GM10248 (cell line): ENCODE data around the gene MYRF.

ENCODE experiments used
- CTCF ChIA-PET: fragments of 300-600 bp; sonication (Branson Sonifier 250); formaldehyde crosslinking; extraction: SDS; loops from one replicate; lab custom pipeline; 2021; ENCODE audit warnings: antibody characterized with exemption; lab: Yijun Ruan, JAX
- POLR2A ChIA-PET: fragments of 350-650 bp; sonication (Branson Sonifier 250); formaldehyde crosslinking; extraction: SDS; loops from one replicate; lab custom pipeline; 2020; ENCODE audit warnings: antibody characterized with exemption; lab: Yijun Ruan, JAX
- DNase-seq: peaks from one replicate; pipeline ENCODE4 v3.0.0; 2012; ENCODE audit errors: extremely low spot score
- TF ChIP-seq, protein P1 (sequence below): IDR thresholded peaks from 2 replicates; pipeline ENCODE4 v1.5.1; 2012; ENCODE audit warnings: mild to moderate bottlenecking, low read depth; ENCODE audit errors: extremely low read depth, missing control alignments, control extremely low read depth

The MYRF gene

DNA sequence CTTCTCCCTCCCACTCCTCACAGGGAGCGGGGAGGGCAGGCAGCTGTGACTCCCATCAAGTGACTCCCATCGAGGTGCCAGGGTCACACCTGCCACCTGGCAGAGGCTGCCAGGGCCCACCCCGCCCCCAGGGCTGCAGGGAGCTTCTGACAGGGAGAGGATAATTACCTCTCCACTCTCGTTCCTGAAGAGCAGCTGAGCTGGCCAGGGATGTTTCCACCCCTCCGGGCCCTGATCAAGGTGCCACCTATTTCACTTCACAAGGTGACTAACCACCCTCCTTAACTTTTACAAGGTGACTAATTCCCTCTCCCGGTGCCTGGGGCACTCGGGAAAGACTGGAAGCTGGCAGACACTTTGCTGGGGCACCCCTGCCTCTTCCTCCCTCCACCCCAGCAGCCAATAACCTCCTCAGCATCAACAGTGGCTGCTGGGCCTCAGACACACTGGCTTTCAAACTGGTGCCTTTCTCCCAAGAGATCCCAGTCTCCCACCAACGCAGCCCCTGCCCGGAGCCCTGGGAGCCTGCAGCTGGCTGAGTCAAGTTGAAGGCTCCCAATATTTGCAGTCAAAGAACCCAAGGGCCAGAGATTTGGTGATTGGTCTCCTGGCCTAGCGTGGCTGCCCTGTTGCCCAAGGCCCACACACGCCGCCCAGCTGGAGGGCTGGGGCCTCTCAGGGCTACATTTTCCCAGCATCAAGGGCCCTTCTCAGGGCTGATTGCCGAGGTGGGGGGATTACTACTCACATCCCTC, 22.0 kb upstream of the MYRF start:
- no peak for DNase-seq
- TF ChIP-seq, protein P1, sequence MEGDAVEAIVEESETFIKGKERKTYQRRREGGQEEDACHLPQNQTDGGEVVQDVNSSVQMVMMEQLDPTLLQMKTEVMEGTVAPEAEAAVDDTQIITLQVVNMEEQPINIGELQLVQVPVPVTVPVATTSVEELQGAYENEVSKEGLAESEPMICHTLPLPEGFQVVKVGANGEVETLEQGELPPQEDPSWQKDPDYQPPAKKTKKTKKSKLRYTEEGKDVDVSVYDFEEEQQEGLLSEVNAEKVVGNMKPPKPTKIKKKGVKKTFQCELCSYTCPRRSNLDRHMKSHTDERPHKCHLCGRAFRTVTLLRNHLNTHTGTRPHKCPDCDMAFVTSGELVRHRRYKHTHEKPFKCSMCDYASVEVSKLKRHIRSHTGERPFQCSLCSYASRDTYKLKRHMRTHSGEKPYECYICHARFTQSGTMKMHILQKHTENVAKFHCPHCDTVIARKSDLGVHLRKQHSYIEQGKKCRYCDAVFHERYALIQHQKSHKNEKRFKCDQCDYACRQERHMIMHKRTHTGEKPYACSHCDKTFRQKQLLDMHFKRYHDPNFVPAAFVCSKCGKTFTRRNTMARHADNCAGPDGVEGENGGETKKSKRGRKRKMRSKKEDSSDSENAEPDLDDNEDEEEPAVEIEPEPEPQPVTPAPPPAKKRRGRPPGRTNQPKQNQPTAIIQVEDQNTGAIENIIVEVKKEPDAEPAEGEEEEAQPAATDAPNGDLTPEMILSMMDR: no peak
- POLR2A ChIA-PET: no interaction called here
- CTCF ChIA-PET: interaction anchor here (1.4 kb wide), 1 partner anchor 9 kb away, joined by 6 read pairs; no protein-coding TSS in a partner anchor

DNA sequence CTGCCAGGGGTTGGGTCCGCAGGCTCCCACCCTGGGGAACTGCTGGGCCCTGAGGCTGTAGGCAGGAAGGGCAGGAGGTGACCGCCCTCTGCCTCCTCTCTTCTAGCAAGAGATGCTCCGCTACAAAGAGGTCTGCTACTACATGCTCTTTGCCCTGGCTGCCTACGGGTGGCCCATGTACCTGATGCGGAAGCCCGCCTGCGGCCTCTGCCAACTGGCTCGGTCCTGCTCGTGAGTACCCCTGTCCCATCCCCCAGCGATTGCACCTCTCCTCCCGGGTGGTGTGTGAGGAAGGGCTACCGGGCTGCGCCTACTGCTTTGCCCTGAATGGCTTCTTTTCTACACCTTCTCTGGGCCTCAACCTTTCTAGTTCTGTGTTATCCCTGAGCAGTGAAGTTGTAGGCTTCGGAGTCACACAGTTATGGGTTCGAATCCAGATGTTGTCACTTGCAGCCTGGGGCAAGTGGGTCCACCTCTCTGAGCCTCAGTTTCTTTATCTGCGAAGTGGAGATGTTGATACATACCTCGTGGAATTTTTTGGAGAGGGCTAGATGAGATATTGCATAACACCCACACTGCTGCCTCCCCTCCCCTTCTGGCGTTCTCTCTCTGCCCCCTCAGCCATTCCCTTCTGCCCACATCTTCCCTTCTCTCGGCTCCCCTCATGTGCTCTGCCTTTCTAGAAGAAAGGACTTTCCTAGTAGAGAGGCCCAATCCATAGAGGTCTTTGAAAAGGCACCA, 21.1 kb upstream of the MYRF start:
- POLR2A ChIA-PET: no interaction called here
- CTCF ChIA-PET: interaction anchor here (0.8 to 3.3 kb wide), 2 partner anchors 10 to 16 kb away, joined by 3 to 56 read pairs; no protein-coding TSS in a partner anchor
- no peak for DNase-seq
- TF ChIP-seq, protein P1: no peak

DNA sequence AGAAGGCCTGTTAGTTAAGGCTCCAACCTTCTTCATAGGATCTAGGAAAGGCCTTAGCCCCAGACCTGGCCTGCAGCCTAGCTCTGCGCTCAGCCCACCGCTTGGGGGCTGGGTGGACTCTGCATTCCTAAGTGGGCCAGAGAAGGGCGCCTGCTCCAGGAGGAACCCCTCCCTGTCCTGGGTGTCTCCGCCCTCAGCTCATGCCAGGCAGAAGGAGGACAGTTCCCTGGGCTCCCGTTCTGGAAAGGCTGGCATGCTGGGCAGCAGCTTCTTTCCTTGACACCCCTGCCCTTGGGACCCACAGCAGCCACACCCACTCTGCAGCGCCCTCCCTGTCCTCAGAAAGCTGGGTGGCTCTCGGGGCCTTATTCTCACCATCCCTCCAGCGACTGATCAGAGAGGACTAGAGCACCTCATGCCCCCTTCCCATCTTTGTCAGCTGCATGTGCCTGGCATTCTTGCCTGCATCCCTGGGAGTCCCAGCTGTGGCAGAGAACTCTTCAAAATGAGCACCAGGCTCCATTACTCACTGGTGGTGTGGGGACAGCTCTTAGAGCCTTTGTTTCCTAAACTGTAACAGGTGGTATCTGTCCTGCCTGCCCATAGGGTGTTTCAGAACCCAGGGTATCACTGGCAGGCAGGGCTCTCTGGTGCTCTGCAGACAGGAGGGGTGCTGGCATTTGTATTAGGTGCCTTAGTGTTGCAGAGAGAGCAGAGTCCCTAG, 20.3 kb upstream of the MYRF start:
- TF ChIP-seq, protein P1: no peak
- ChIA-PET POLR2A (no interaction called here), CTCF (interaction anchor here (0.8 to 3.7 kb wide), 9 partner anchors 10 to 286 kb away, joined by 3 to 56 read pairs (median 13); no protein-coding TSS in a partner anchor)
- DNase-seq: no peak

DNA sequence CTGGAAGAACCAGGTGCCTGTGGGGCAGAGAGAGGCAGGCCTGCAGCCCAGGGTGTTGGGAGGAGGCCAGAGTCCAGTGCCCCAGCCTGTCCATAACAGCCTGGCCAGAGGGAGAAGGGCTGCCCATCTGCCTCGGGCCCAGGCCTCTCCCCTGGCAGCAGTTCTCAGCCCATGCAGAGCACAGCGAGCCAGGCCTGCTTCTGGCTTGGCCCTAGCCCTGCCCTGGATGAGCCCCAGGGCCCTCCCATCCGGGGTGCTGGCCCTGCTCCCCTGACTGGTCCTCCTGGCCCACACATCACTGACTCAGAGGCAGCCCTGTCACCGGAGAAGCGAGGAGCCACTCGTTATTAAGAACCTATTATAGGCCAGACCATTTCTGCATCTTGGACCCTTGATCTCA, 19.7 kb upstream of the MYRF start:
- no peak for DNase-seq
- TF ChIP-seq, protein P1: no peak
- POLR2A ChIA-PET: no interaction called here
- CTCF ChIA-PET: interaction anchor here (0.7 to 3.7 kb wide), 32 partner anchors 9 to 287 kb away, joined by 3 to 56 read pairs (median 5); partner anchors contain the start of gene MYRF

DNA sequence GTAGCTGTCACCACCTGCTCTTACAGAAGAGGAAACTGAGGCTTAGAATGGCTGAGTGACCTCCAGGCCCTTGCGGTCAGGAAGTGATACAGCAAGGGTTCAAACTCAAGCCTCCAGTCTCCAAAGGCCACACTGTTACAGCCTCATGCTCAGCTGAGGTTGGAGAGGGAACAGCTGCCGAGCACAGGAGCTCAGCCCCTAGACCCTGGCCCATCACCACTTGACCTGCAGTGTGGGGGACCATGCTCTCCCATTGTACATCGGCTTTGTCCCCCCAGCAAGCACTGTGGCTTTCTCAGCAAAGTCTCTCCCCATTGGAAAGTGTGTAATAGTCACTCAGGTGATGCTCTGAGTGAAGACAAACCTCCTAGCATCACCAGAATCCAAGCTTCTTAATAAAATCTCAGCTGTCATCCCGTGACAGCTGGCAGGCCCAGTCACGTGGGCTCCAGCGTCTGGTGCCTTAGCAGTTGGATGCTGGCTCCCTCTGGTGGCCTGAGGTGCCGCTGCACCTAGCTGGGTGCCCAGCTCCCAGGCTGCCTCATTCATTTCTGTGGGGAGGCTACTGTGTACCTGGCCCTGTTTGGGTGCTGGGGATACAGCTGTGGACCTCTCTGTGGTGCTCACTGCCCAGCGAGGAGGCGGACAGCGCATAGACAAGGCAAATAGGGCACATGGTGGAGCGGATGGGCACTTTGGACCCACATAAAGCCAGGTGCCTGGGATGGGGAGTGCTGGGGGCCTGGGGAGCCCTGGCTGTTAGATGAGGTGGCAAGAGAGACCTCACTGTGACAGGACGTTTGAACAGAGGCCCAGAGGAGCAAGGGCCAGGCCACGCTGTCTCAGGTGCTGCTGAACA, 19.1 kb upstream of the MYRF start:
- ChIA-PET CTCF (interaction anchor here (0.7 to 3.7 kb wide), 38 partner anchors 8 to 315 kb away, joined by 3 to 56 read pairs (median 5); partner anchors contain the start of gene MYRF), POLR2A (no interaction called here)
- peak; percentile 95 for DNase-seq
- TF ChIP-seq, protein P1: peak; percentile 99
